H1 (cell line): Measurements from ENCODE around the gene ZBTB7B. TPM values are rescaled to one million over a fixed set of nuclear protein-coding genes. Genes with fewer than 3 reads are reported as not detected.

Experiments
- CTCF ChIA-PET: fragments of 300-600 bp; sonication (Branson Sonifier 250); formaldehyde crosslinking; loops from one replicate; lab custom pipeline; 2021; ENCODE audit not compliant: partially characterized antibody; lab: Charles Lee
- POLR2A ChIA-PET: fragments of 300-600 bp; sonication (Branson Sonifier 250); formaldehyde crosslinking; loops from one replicate; lab custom pipeline; 2021; ENCODE audit warnings: inconsistent platforms; ENCODE audit not compliant: partially characterized antibody; lab: Charles Lee
- DNase-seq, 2 experiments: peaks; one replicate each; pipeline versions ENCODE4 v3.0.0 to v3.0.0-alpha.2; 2010 to 2022; ENCODE audit warnings: low spot score in 2 of 2, low read depth in 1 of 2, mixed read lengths in 1 of 2
- FAIRE-seq: peaks from 2 replicates; lab custom pipeline; 2011; peaks lifted over from hg19 to GRCh38; lab: Jason Lieb, UNC
- H2AFZ ChIP-seq: 2 replicates; pipeline ENCODE4 v1.8.1; 2012; ENCODE audit warnings: low read length, inconsistent platforms
- H2AK5ac ChIP-seq: 2 replicates; pipeline ENCODE4 v1.6.1; 2013; ENCODE audit warnings: low read depth, low read length
- H2BK120ac ChIP-seq: replicated peaks from 2 replicates; pipeline ENCODE3; 2013; ENCODE audit warnings: low read depth, low read length, inconsistent platforms
- H2BK12ac ChIP-seq: 2 replicates; pipeline ENCODE4 v1.6.1; 2013; ENCODE audit warnings: low read depth, low read length
- H2BK15ac ChIP-seq: 2 replicates; pipeline ENCODE4 v1.6.1; 2013; ENCODE audit warnings: low read length
- H2BK20ac ChIP-seq: 2 replicates; pipeline ENCODE4 v1.6.1; 2013; ENCODE audit warnings: low read length
- H2BK5ac ChIP-seq: 2 replicates; pipeline ENCODE4 v1.6.1; 2013; ENCODE audit warnings: low read depth, low read length
- H3K14ac ChIP-seq: 2 replicates; pipeline ENCODE4 v1.6.1; 2013; ENCODE audit warnings: inconsistent platforms; ENCODE audit not compliant: insufficient read length
- H3K18ac ChIP-seq: 2 replicates; pipeline ENCODE4 v1.6.1; 2013; ENCODE audit warnings: low read length; ENCODE audit errors: extremely low read depth
- H3K23ac ChIP-seq: 2 replicates; pipeline ENCODE4 v1.6.1; 2013; ENCODE audit warnings: inconsistent platforms; ENCODE audit not compliant: insufficient read length
- H3K23me2 ChIP-seq: 2 replicates; pipeline ENCODE4 v1.6.1; 2013; ENCODE audit warnings: low read depth, low read length
- H3K27ac ChIP-seq: 2 replicates; pipeline ENCODE4 v1.6.1; 2011; ENCODE audit warnings: low read depth, low read length, inconsistent platforms
- H3K27me3 ChIP-seq, 4 experiments: replicated peaks in 1 of 4; 1 replicate in 1 of 4; 2 replicates in 3 of 4; pipeline versions ENCODE4 v1.6.1 to v1.8.1; 2011 to 2013; ENCODE audit warnings: low read length in 3 of 4, mild to moderate bottlenecking in 3 of 4, inconsistent platforms in 2 of 4, mixed read lengths in 2 of 4, moderate library complexity in 1 of 4; ENCODE audit not compliant: control insufficient read depth in 3 of 4, insufficient read depth in 3 of 4; ENCODE audit errors: extremely low read depth in 1 of 4
- H3K36me3 ChIP-seq, 4 experiments: 2 replicates each; pipeline versions ENCODE4 v1.6.1 to v1.8.1; 2011 to 2013; ENCODE audit warnings: mild to moderate bottlenecking in 4 of 4, low read length in 3 of 4, moderate library complexity in 2 of 4, control low read depth in 1 of 4, inconsistent platforms in 1 of 4; ENCODE audit not compliant: insufficient read depth in 4 of 4, control insufficient read depth in 2 of 4
- H3K4ac ChIP-seq: replicated peaks from 2 replicates; pipeline ENCODE3; 2013; ENCODE audit warnings: low read length, low read depth, mixed read lengths, inconsistent platforms; ENCODE audit not compliant: insufficient read length
- H3K4me1 ChIP-seq, 4 experiments: replicated peaks in 1 of 4; 1 replicate in 1 of 4; 2 replicates in 3 of 4; pipeline versions ENCODE4 v1.6.1 to v1.8.1; 2011 to 2013; ENCODE audit warnings: low read length in 3 of 4, inconsistent platforms in 2 of 4, mixed read lengths in 1 of 4; ENCODE audit not compliant: insufficient read depth in 4 of 4, control insufficient read depth in 3 of 4
- H3K4me2 ChIP-seq, 2 experiments: 2 replicates each; pipeline versions ENCODE4 v1.6.1 to v1.8.1; 2011 to 2013; ENCODE audit warnings: low read depth in 2 of 2, low read length in 2 of 2, control low read depth in 1 of 2, inconsistent platforms in 1 of 2, mild to moderate bottlenecking in 1 of 2; ENCODE audit not compliant: insufficient read depth in 1 of 2
- H3K4me3 ChIP-seq, 4 experiments: fragments of 200-600, 300-600 bp in 1 of 4; sonication (generic), shearing (Covaris generic), sonication (Bioruptor Twin) in 1 of 4; 2 replicates each; pipeline versions ENCODE4 v1.5.1 to v1.8.1; 2011 to 2016; ENCODE audit warnings: low read length in 4 of 4, low read depth in 3 of 4, control low read depth in 2 of 4, inconsistent platforms in 2 of 4, mild to moderate bottlenecking in 2 of 4, mixed read lengths in 1 of 4, moderate library complexity in 1 of 4; ENCODE audit not compliant: insufficient read depth in 2 of 4; ENCODE audit errors: extremely low read depth in 1 of 4
- H3K56ac ChIP-seq: replicated peaks from 2 replicates; pipeline ENCODE3; 2013; ENCODE audit warnings: low read depth, mild to moderate bottlenecking, mixed read lengths, low read length, inconsistent platforms; ENCODE audit not compliant: insufficient read length
- H3K79me1 ChIP-seq: 2 replicates; pipeline ENCODE4 v1.6.1; 2013; ENCODE audit warnings: low read depth, low read length, control low read depth
- H3K79me2 ChIP-seq, 2 experiments: 2 replicates each; pipeline versions ENCODE4 v1.6.1 to v1.8.1; 2012 to 2013; ENCODE audit warnings: low read length in 2 of 2, mild to moderate bottlenecking in 2 of 2, inconsistent platforms in 1 of 2; ENCODE audit not compliant: insufficient read depth in 2 of 2, control insufficient read depth in 1 of 2
- H3K9ac ChIP-seq, 4 experiments: replicated peaks in 1 of 4; 1 replicate in 1 of 4; 2 replicates in 3 of 4; pipeline versions ENCODE4 v1.6.1 to v1.8.1; 2011 to 2013; ENCODE audit warnings: low read depth in 3 of 4, low read length in 3 of 4, control low read depth in 2 of 4, mild to moderate bottlenecking in 2 of 4, moderate library complexity in 2 of 4, inconsistent platforms in 1 of 4; ENCODE audit errors: extremely low read depth in 1 of 4
- H3K9me3 ChIP-seq, 2 experiments: 2 replicates each; pipeline versions ENCODE4 v1.6.1 to v1.8.1; 2012 to 2013; ENCODE audit warnings: mild to moderate bottlenecking in 2 of 2, moderate library complexity in 2 of 2, control low read depth in 1 of 2, inconsistent platforms in 1 of 2, low read depth in 1 of 2, low read length in 1 of 2, mixed read lengths in 1 of 2; ENCODE audit not compliant: insufficient read depth in 2 of 2
- H4K20me1 ChIP-seq, 2 experiments: replicated peaks in 1 of 2; 2 replicates each; pipeline versions ENCODE3 to v1.8.1; 2011 to 2013; ENCODE audit warnings: inconsistent platforms in 2 of 2, low read length in 2 of 2, mild to moderate bottlenecking in 1 of 2; ENCODE audit not compliant: insufficient read depth in 2 of 2, control insufficient read depth in 1 of 2
- H4K5ac ChIP-seq: 2 replicates; pipeline ENCODE4 v1.6.1; 2013; ENCODE audit warnings: low read length, low read depth, mixed read lengths, inconsistent platforms; ENCODE audit not compliant: insufficient read length
- H4K8ac ChIP-seq: 2 replicates; pipeline ENCODE4 v1.8.0; 2013; ENCODE audit warnings: mild to moderate bottlenecking, moderate library complexity, low read length, inconsistent platforms; ENCODE audit not compliant: insufficient read depth; ENCODE audit errors: extremely low read depth
- H4K91ac ChIP-seq: replicated peaks from 2 replicates; pipeline ENCODE3; 2013; ENCODE audit warnings: low read length, mixed read lengths, inconsistent platforms; ENCODE audit not compliant: insufficient read length
- WGBS, 2 experiments: shearing (Covaris generic) in 1 of 2; methylation state at CpG; one replicate each; pipeline versions ENCODE4 v1.1.6 to v1.1.7; 2013 to 2015; ENCODE audit warnings: low lambda C conversion rate in 2 of 2, mixed read lengths in 2 of 2, inconsistent platforms in 1 of 2, low coverage in 1 of 2, missing lambda C conversion rate in 1 of 2; ENCODE audit not compliant: insufficient replicate concordance in 2 of 2, insufficient coverage in 1 of 2, insufficient read length in 1 of 2; ENCODE audit errors: extremely low coverage in 1 of 2, missing lambda C conversion rate in 1 of 2; 5-methylcytosine and 5-hydroxymethylcytosine counted together
- polyA plus RNA-seq, 7 experiments: library from polyadenylated mRNA; depleted of rRNA in 3 of 7; stranded (reverse) in 5 of 7; unstranded in 2 of 7; fragments of >200 nt in 5 of 7; fragments of 200-250 nt in 2 of 7; gene quantifications; 1 replicate in 5 of 7; 2 replicates in 1 of 7; 4 replicates in 1 of 7; pipeline versions ENCODE4 v1.2.1 to v1.2.3, GENCODE V29; 2011 to 2013; ENCODE audit warnings: missing spikeins in 2 of 7, mixed read lengths in 2 of 7
- total RNA-seq: library from RNA; stranded (reverse); fragmentation: NEBNext Ultra II Directional; extraction: Animal tissue kit (Norgen Biotek cat#: 25700); gene quantifications from 2 replicates; pipeline ENCODE4 v1.2.1, GENCODE V29; 2021

ZBTB7B gene
- total and polyA plus RNA-seq, 2 of the 8 experiments (the other 6 are each of a cell fraction or from before 2014, with no cell fraction given): 24.5 to 36.9 TPM

DNA sequence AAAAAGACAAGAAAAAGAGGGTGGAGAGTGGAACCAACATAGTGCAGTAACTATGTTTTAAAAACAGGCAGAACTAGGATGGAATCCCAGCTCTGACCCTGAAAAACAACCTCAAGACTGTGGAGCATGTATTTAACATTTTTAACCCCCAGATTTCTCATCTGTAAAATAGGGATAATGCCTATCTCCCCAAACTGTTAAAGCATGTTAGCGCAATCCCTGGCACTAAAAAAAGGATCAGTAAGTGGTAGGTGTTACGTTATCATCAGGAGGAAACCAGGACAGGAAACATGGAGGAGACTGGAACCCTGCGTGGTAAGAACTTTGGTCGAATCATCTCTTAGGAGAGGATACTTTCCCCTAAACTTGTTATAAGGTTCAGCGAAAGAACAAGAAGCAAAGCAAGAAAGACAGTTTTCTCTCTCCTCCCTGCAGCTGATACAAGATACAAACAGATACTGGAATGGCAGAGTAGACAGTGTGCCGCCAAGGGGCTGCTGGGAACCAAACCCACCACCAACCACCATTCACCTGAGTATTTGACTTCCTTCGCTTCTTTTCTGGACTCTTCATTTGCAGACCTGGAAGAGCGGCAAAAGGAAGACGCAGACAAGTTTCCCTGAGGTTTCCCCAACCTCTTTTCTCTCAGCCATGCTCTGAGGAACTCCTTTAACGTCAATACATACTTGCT is 42.0 kb upstream of the ZBTB7B start:
- H2AFZ ChIP-seq: no peak overlapping the region
- peak overlapping the region in 3 of 4 experiments; percentile 12 to 96 (median 95); a peak in 5 of 7 replicates for H3K9ac ChIP-seq

More for the DNA sequence above, 42.0 kb upstream of the ZBTB7B start:
- Histone ChIP-seq H3K14ac (no peak overlapping the region), H2AK5ac (no peak overlapping the region), H3K4me1 (peaks cover 4 to 13% (median 6%) of the 10 kb centered on the region in 4 experiments), H4K5ac (no peak overlapping the region), H4K8ac (no peak overlapping the region), H3K4ac (no peak overlapping the region), H4K91ac (no peak overlapping the region), H3K18ac (no peak overlapping the region), H2BK5ac (no peak overlapping the region), H3K9me3 (no peaks in the 10 kb centered on the region), H4K20me1 (peaks cover 1 to 8% of the 10 kb centered on the region in 2 experiments), H3K27ac (no peak overlapping the region), H3K56ac (no peak overlapping the region), H3K4me2 (peak overlapping the region; percentile 67 to 81), H3K79me2 (peaks cover 0 to 13% of the 10 kb centered on the region in 2 experiments; a peak in 3 of 4 replicates), H3K23ac (no peak overlapping the region), H3K79me1 (peaks cover 4% of the 10 kb centered on the region), H2BK15ac (no peak overlapping the region), H2BK12ac (no peak overlapping the region), H3K4me3 (peak overlapping the region; percentile 50 to 84 (median 54)), H3K36me3 (peaks cover 10 to 28% (median 23%) of the 10 kb centered on the region in 4 experiments; a peak in 7 of 8 replicates), H3K23me2 (peaks cover 4% of the 10 kb centered on the region), H2BK120ac (no peak overlapping the region), H2BK20ac (no peak overlapping the region), H3K27me3 (no peaks in the 10 kb centered on the region; a peak in 1 of 7 replicates)
- FAIRE-seq: no peak
- POLR2A ChIA-PET: interaction anchor here (0.9 to 18.6 kb wide), 10 partner anchors 9 to 392 kb away, joined by 3 to 662 read pairs (median 4); partner anchors contain the start of genes CHRNB2, CKS1B, FLAD1 and LENEP
- CTCF ChIA-PET: interaction anchor here (0.6 to 8.2 kb wide), 8 partner anchors 10 to 775 kb away, joined by 3 to 113 read pairs (median 4); partner anchors contain the start of genes ADAM15, LENEP and SHC1
- DNase-seq: no peak
- WGBS, 2 experiments: 74% methylated on average over 10 of the region's 10 CpGs; no CpG with 5 or more reads in 1 of the 2 experiments
